Measurements from ENCODE around the gene EFCAB14.
A peak's percentile ranks its signal among the peaks of the same experiment; 100 is the strongest.
"Not testable (repeated sequence)": the region's sequence is repeated elsewhere in the genome, so short reads cannot be mapped to it uniquely, and the experiment has no call there.

Gene EFCAB14

GRCh38 chr1:46682064-46682463 lies 36.9 kb downstream of the EFCAB14 start:
- no peak for DNase-seq

- no peak for DNase-seq
Measured at GRCh38 chr1:46681333-46682034, 37.4 kb downstream of the EFCAB14 start.

- DNase-seq: no peak
Measured at GRCh38 chr1:46679789-46680573, 38.9 kb downstream of the EFCAB14 start.

GRCh38 chr1:46677339-46677738 lies 41.6 kb downstream of the EFCAB14 start:
- DNase-seq: no peak

- no peak for DNase-seq
Measured at GRCh38 chr1:46676531-46676930, 42.4 kb downstream of the EFCAB14 start.

GRCh38 chr1:46675549-46676314 lies 43.2 kb downstream of the EFCAB14 start:
- DNase-seq: no peak

- DNase-seq: no peak
Measured at GRCh38 chr1:46673749-46674182, 45.1 kb downstream of the EFCAB14 start.

- DNase-seq: no peak
Measured at GRCh38 chr1:46672696-46673095, 46.2 kb downstream of the EFCAB14 start.

- no peak for DNase-seq
Measured at GRCh38 chr1:46671554-46671953, 47.4 kb downstream of the EFCAB14 start, which contains the start of gene TEX38. TSS of gene TEX38 (plus strand) at chr1:46671854. CDS start at chr1:46671935, 81 bp downstream.

- DNase-seq: no peak
Measured at GRCh38 chr1:46670134-46670533, 48.8 kb downstream of the EFCAB14 start.

- peak; percentile 55 for DNase-seq
Measured at GRCh38 chr1:46667782-46668760, 50.8 kb downstream of the EFCAB14 start, which contains the start of gene ATPAF1. TSS of gene ATPAF1 (minus strand) at chr1:46668364. CDS start at chr1:46668322, 42 bp downstream.

GRCh38 chr1:46665983-46666382 lies 52.9 kb downstream of the EFCAB14 start:
- DNase-seq: no peak

- DNase-seq: not testable (repeated sequence)
Measured at GRCh38 chr1:46662919-46663318, 56.0 kb downstream of the EFCAB14 start.

GRCh38 chr1:46660116-46660515 lies 58.8 kb downstream of the EFCAB14 start:
- DNase-seq: not testable (repeated sequence)

GRCh38 chr1:46659307-46659870 lies 59.5 kb downstream of the EFCAB14 start:
- no peak for DNase-seq

GRCh38 chr1:46657775-46658174 lies 61.1 kb downstream of the EFCAB14 start:
- DNase-seq: no peak

GRCh38 chr1:46656643-46657042 lies 62.3 kb downstream of the EFCAB14 start:
- no peak for DNase-seq

- DNase-seq: no peak
Measured at GRCh38 chr1:46655848-46656247, 63.1 kb downstream of the EFCAB14 start.

GRCh38 chr1:46654698-46655097 lies 64.2 kb downstream of the EFCAB14 start:
- not testable (repeated sequence) for DNase-seq

GRCh38 chr1:46654012-46654411 lies 64.9 kb downstream of the EFCAB14 start:
- DNase-seq: no peak

- DNase-seq: no peak
Measured at GRCh38 chr1:46653405-46653958, 65.4 kb downstream of the EFCAB14 start.
